NB4 (cell line): ENCODE data around the gene PPP4R4.

Experiments used
- CTCF ChIP-seq: IDR thresholded peaks from one replicate; pipeline ENCODE4 v1.5.1; 2012; ENCODE audit warnings: low read depth, low read length
- POLR2A ChIP-seq: IDR thresholded peaks from 2 replicates; pipeline ENCODE4 v1.6.1; 2011; ENCODE audit warnings: mild to moderate bottlenecking; ENCODE audit not compliant: insufficient read length; ENCODE audit errors: extremely low read depth
- TF ChIP-seq, protein P1 (sequence below): IDR thresholded peaks from 2 replicates; pipeline ENCODE4 v1.6.1; 2011; ENCODE audit warnings: low read depth, low read length

- TF ChIP-seq CTCF, result no peak
- TF ChIP-seq, protein P1, sequence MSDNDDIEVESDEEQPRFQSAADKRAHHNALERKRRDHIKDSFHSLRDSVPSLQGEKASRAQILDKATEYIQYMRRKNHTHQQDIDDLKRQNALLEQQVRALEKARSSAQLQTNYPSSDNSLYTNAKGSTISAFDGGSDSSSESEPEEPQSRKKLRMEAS, result no peak
- no peak for TF ChIP-seq POLR2A
Measured at GRCh38 chr14:94163796-94164195, 10.3 kb upstream of the PPP4R4 start.
